ENCODE data around the gene PLXNA1.
A peak's percentile ranks its signal among the peaks of the same experiment; 100 is the strongest.

The PLXNA1 gene

DNA sequence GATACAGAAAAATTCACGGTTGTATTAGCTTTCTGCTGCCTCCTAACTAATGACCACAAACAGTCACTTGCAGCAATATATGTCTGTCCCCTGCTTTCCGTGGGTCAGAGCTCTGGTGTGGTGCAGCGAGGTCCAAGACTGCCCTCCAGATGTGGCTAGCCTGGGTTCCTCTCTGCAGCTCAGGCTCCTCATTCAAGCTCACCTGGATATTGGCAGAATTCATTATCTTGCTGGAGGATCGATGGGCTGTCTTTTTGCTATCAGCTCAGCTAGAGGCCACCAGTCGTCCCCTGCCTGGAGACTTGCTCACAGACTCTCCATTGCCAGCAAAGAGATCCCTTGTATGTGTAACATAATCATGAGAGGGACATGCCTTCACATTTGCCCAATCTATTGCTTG, 12.8 kb upstream of the PLXNA1 start:
- H3K9ac ChIP-seq (ENCODE audit: low read depth, low read length) = no peak overlapping the region
- H3K4me1 ChIP-seq (ENCODE audit: insufficient read depth, low read length) = no peaks in the 10 kb centered on the region
- peaks cover 13% of the 10 kb centered on the region for H3K9me3 ChIP-seq (ENCODE audit: insufficient read depth, low read length, severe bottlenecking)
- no peak overlapping the region for H3K4me2 ChIP-seq (ENCODE audit: insufficient read depth, low read length)
- H3K27ac ChIP-seq (ENCODE audit: low read length) = no peak overlapping the region
- no peaks in the 10 kb centered on the region for H3K79me2 ChIP-seq (ENCODE audit: insufficient read depth, low read length)
- no peak overlapping the region for H2AFZ ChIP-seq (ENCODE audit: low read depth, low read length)
- TF ChIP-seq, protein P1, sequence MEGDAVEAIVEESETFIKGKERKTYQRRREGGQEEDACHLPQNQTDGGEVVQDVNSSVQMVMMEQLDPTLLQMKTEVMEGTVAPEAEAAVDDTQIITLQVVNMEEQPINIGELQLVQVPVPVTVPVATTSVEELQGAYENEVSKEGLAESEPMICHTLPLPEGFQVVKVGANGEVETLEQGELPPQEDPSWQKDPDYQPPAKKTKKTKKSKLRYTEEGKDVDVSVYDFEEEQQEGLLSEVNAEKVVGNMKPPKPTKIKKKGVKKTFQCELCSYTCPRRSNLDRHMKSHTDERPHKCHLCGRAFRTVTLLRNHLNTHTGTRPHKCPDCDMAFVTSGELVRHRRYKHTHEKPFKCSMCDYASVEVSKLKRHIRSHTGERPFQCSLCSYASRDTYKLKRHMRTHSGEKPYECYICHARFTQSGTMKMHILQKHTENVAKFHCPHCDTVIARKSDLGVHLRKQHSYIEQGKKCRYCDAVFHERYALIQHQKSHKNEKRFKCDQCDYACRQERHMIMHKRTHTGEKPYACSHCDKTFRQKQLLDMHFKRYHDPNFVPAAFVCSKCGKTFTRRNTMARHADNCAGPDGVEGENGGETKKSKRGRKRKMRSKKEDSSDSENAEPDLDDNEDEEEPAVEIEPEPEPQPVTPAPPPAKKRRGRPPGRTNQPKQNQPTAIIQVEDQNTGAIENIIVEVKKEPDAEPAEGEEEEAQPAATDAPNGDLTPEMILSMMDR (IDR thresholded peaks at IDR 0.05; ENCODE audit: borderline replicate concordance, extremely low read depth, low read length, poor library complexity, severe bottlenecking) = no peak
- TF ChIP-seq EZH2 (IDR thresholded peaks at IDR 0.05; ENCODE audit: borderline replicate concordance, low read depth, low read length, severe bottlenecking) = no peak
- ATAC-seq (ENCODE audit: insufficient read depth, low read depth) (no peak), DNase-seq (no peak)
- H3K4me3 ChIP-seq (ENCODE audit: low read depth in 1 of 2, low read length in 2 of 2) = no peak overlapping the region
- H4K20me1 ChIP-seq (ENCODE audit: insufficient read depth, low read length) = 0 out of 2 replicates have a peak, but pooled peaks cover 2% of the 10 kb centered on the region
- H3K27me3 ChIP-seq (ENCODE audit: insufficient read depth, low read length, poor library complexity) = no peaks in the 10 kb centered on the region
- H3K36me3 ChIP-seq (ENCODE audit: insufficient read depth, low read length) = no peaks in the 10 kb centered on the region

DNA sequence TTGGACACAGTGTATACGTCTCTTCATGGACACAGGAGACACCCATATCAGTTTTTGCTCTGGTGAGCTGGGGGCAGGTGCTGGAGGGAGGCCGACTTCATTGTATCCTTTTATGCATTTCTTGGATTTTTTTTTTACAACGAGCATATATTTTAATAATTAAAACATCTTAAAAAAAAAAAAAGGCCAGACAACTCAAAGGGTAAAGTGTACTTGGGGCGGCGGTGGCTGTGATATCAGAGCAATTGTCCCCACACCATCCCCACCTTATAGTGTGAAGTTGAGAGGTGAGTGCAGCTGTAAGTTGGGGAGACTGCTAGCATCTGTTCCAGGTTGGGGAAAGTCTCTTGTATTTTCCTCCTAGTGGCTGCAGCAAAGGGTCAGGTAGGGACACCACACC, 12.0 kb upstream of the PLXNA1 start:
- Histone ChIP-seq H4K20me1 (ENCODE audit: insufficient read depth, low read length) (0 out of 2 replicates have a peak, but pooled peaks cover 2% of the 10 kb centered on the region), H3K4me2 (ENCODE audit: insufficient read depth, low read length) (no peak overlapping the region), H2AFZ (ENCODE audit: low read depth, low read length) (no peak overlapping the region), H3K9me3 (ENCODE audit: insufficient read depth, low read length, severe bottlenecking) (peaks cover 18% of the 10 kb centered on the region), H3K27me3 (ENCODE audit: insufficient read depth, low read length, poor library complexity) (no peaks in the 10 kb centered on the region), H3K9ac (ENCODE audit: low read depth, low read length) (no peak overlapping the region), H3K4me3 (ENCODE audit: low read depth in 1 of 2, low read length in 2 of 2) (no peak overlapping the region), H3K4me1 (ENCODE audit: insufficient read depth, low read length) (no peaks in the 10 kb centered on the region), H3K27ac (ENCODE audit: low read length) (no peak overlapping the region), H3K36me3 (ENCODE audit: insufficient read depth, low read length) (no peaks in the 10 kb centered on the region), H3K79me2 (ENCODE audit: insufficient read depth, low read length) (no peaks in the 10 kb centered on the region)
- DNase-seq (no peak), ATAC-seq (ENCODE audit: insufficient read depth, low read depth) (no peak)
- no peak for TF ChIP-seq EZH2 (IDR thresholded peaks at IDR 0.05; ENCODE audit: borderline replicate concordance, low read depth, low read length, severe bottlenecking)
- TF ChIP-seq, protein P1 (IDR thresholded peaks at IDR 0.05; ENCODE audit: borderline replicate concordance, extremely low read depth, low read length, poor library complexity, severe bottlenecking) = no peak

DNA sequence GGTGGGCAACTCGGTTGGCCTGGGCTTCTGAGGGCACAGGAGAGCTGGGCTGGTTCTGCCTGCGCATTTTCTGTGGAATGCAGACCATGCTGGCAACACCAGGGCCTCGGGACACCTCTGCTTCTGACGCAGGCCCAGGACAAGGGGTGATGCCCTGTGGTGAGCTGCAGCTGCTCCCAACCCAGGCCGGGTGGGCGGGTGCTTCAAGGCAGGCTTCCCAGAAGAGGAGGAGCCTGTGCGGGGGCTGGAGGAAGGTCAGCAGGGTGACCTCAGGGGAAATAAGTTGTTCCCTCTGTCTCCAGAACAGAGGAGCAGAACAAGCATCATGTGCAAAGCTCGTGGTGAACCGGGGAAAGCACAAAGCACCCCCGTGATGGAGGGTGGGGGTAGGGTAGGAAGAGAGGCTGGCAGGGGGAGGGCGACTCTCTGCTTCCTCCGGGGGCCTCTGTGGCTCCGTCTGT, 11.0 kb upstream of the PLXNA1 start:
- H3K27ac ChIP-seq (ENCODE audit: low read length) = no peak overlapping the region
- no peaks in the 10 kb centered on the region for H3K79me2 ChIP-seq (ENCODE audit: insufficient read depth, low read length)
- no peak overlapping the region for H3K4me2 ChIP-seq (ENCODE audit: insufficient read depth, low read length)
- H3K4me3 ChIP-seq (ENCODE audit: low read depth in 1 of 2, low read length in 2 of 2) = no peak overlapping the region
- TF ChIP-seq, protein P1 (IDR thresholded peaks at IDR 0.05; ENCODE audit: borderline replicate concordance, extremely low read depth, low read length, poor library complexity, severe bottlenecking) = no peak
- TF ChIP-seq EZH2 (IDR thresholded peaks at IDR 0.05; ENCODE audit: borderline replicate concordance, low read depth, low read length, severe bottlenecking) = no peak
- H4K20me1 ChIP-seq (ENCODE audit: insufficient read depth, low read length) = 0 out of 2 replicates have a peak, but pooled peaks cover 2% of the 10 kb centered on the region
- H3K9ac ChIP-seq (ENCODE audit: low read depth, low read length) = no peak overlapping the region
- H3K4me1 ChIP-seq (ENCODE audit: insufficient read depth, low read length) = no peaks in the 10 kb centered on the region
- H3K9me3 ChIP-seq (ENCODE audit: insufficient read depth, low read length, severe bottlenecking) = peaks cover 18% of the 10 kb centered on the region
- no peak for DNase-seq
- ATAC-seq (ENCODE audit: insufficient read depth, low read depth) = no peak
- no peak overlapping the region for H2AFZ ChIP-seq (ENCODE audit: low read depth, low read length)
- no peaks in the 10 kb centered on the region for H3K27me3 ChIP-seq (ENCODE audit: insufficient read depth, low read length, poor library complexity)
- H3K36me3 ChIP-seq (ENCODE audit: insufficient read depth, low read length) = no peaks in the 10 kb centered on the region

DNA sequence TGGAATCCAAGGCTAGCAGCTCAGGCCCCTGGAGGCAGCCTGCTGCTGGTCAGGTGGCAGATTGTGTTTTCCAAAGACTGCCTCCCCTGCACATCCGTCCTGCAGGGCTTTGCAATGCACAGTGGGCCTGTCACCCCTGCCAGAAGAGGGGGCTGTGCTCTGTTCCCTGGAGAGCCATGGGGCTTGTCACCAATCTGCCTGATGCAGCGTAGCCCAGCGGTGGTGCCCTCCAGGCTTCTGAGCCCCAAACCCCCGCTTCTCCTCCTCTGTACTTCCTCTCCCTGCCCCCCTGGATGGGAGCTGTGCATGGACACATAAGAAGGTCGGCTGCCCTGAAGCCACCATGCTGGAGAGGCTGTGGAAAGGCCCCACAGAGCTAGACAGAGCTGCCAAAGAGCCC, 10.0 kb upstream of the PLXNA1 start:
- no peak overlapping the region for H3K9ac ChIP-seq (ENCODE audit: low read depth, low read length)
- H2AFZ ChIP-seq (ENCODE audit: low read depth, low read length) = no peak overlapping the region
- H4K20me1 ChIP-seq (ENCODE audit: insufficient read depth, low read length) = no peaks in the 10 kb centered on the region
- TF ChIP-seq, protein P1 (IDR thresholded peaks at IDR 0.05; ENCODE audit: borderline replicate concordance, extremely low read depth, low read length, poor library complexity, severe bottlenecking) = peak; percentile 9
- no peak for TF ChIP-seq EZH2 (IDR thresholded peaks at IDR 0.05; ENCODE audit: borderline replicate concordance, low read depth, low read length, severe bottlenecking)
- H3K27me3 ChIP-seq (ENCODE audit: insufficient read depth, low read length, poor library complexity) = no peaks in the 10 kb centered on the region
- H3K79me2 ChIP-seq (ENCODE audit: insufficient read depth, low read length) = no peaks in the 10 kb centered on the region
- peaks cover 18% of the 10 kb centered on the region for H3K9me3 ChIP-seq (ENCODE audit: insufficient read depth, low read length, severe bottlenecking)
- H3K4me3 ChIP-seq (ENCODE audit: low read depth in 1 of 2, low read length in 2 of 2) = no peak overlapping the region
- H3K4me2 ChIP-seq (ENCODE audit: insufficient read depth, low read length) = no peak overlapping the region
- no peaks in the 10 kb centered on the region for H3K4me1 ChIP-seq (ENCODE audit: insufficient read depth, low read length)
- no peak overlapping the region for H3K27ac ChIP-seq (ENCODE audit: low read length)
- no peaks in the 10 kb centered on the region for H3K36me3 ChIP-seq (ENCODE audit: insufficient read depth, low read length)
- DNase-seq (no peak), ATAC-seq (ENCODE audit: insufficient read depth, low read depth) (no peak)

Data from DND-41 (cell line).